HepG2 (cell line): ENCODE results near the gene RING1. TPM values are rescaled to one million over a fixed set of nuclear protein-coding genes. Genes with fewer than 3 reads are reported as not detected.

ENCODE experiments used
- FOXA1 ChIP-seq, 2 experiments: fragments of 450-650 bp in 1 of 2; sonication (generic) in 1 of 2; formaldehyde crosslinking in 1 of 2; IDR thresholded peaks; 2 replicates each; pipeline versions ENCODE4 v1.4.0 to v1.6.1; 2016 to 2020; ENCODE audit warnings: missing genetic modification reagents in 1 of 2
- FOXC1 ChIP-seq: sonication (generic); formaldehyde crosslinking; IDR thresholded peaks from 2 replicates; pipeline ENCODE4 v1.8.0; 2022; ENCODE audit warnings: mild to moderate bottlenecking, missing genetic modification reagents, borderline replicate concordance
- FOXO4 ChIP-seq: sonication (generic); formaldehyde crosslinking; conservative IDR thresholded peaks from 2 replicates; pipeline ENCODE4 v1.8.1; 2023; ENCODE audit warnings: missing genetic modification reagents
- KAT7 ChIP-seq: IDR thresholded peaks from 2 replicates; pipeline ENCODE4 v1.6.1; 2018; ENCODE audit warnings: borderline replicate concordance, missing compliant biosample characterization
- NFIB ChIP-seq: sonication (generic); formaldehyde crosslinking; IDR thresholded peaks from 2 replicates; pipeline ENCODE4 v1.9.0; 2021; ENCODE audit warnings: missing genetic modification reagents, mild to moderate bottlenecking, borderline replicate concordance
- RARA ChIP-seq: IDR thresholded peaks from 2 replicates; pipeline ENCODE4 v1.6.1; 2016; ENCODE audit warnings: missing genetic modification reagents, missing compliant biosample characterization
- U2AF1 ChIP-seq: fragments of 200-400 bp; formaldehyde crosslinking; optimal IDR thresholded peaks from 2 replicates; pipeline ENCODE3; 2017; ENCODE audit warnings: mild to moderate bottlenecking, low read depth, low read length
- ZBTB8A ChIP-seq: sonication (generic); formaldehyde crosslinking; IDR thresholded peaks from 2 replicates; pipeline ENCODE4 v1.4.0; 2020; ENCODE audit warnings: mild to moderate bottlenecking, low read depth, missing genetic modification reagents, borderline replicate concordance
- ZNF124 ChIP-seq: sonication (generic); formaldehyde crosslinking; IDR thresholded peaks from 2 replicates; pipeline ENCODE4 v1.4.0; 2020; ENCODE audit warnings: missing genetic modification reagents
- ZNF354B ChIP-seq: sonication (generic); formaldehyde crosslinking; IDR thresholded peaks from 2 replicates; pipeline ENCODE4 v1.8.0; 2022; ENCODE audit warnings: mild to moderate bottlenecking, missing genetic modification reagents
- ZNF549 ChIP-seq: sonication (generic); formaldehyde crosslinking; IDR thresholded peaks from 2 replicates; pipeline ENCODE4 v1.5.0; 2020; ENCODE audit warnings: missing genetic modification reagents
- ZNF615 ChIP-seq: sonication (generic); formaldehyde crosslinking; IDR thresholded peaks from 2 replicates; pipeline ENCODE4 v1.5.0; 2020; ENCODE audit warnings: mild to moderate bottlenecking, missing genetic modification reagents, borderline replicate concordance
- ZNF781 ChIP-seq: sonication (generic); formaldehyde crosslinking; IDR thresholded peaks from 2 replicates; pipeline ENCODE4 v1.5.1; 2020; ENCODE audit warnings: borderline replicate concordance, mild to moderate bottlenecking, missing genetic modification reagents; ENCODE audit errors: not compliant biosample characterization
- polyA plus RNA-seq, 8 experiments: library from polyadenylated mRNA; depleted of rRNA in 3 of 8; stranded (reverse) in 7 of 8; unstranded in 1 of 8; fragments of >200 nt; fragmentation: Illumina TruSeq in 4 of 8; extraction: Trizol in 4 of 8; gene quantifications; 2 replicates each; pipeline versions ENCODE4 v1.2.1 to v1.2.3, GENCODE V29; 2011 to 2016; ENCODE audit warnings: low read depth in 4 of 8, missing spikeins in 1 of 8, mixed read lengths in 1 of 8; ENCODE audit not compliant: insufficient read depth in 1 of 8
- total RNA-seq, 5 experiments: library from RNA; depleted of rRNA; stranded (reverse); fragments of >200 nt; fragmentation: Illumina TruSeq; extraction: Trizol; gene quantifications; 2 replicates each; pipeline ENCODE4 v1.2.3, GENCODE V29; 2016; ENCODE audit warnings: low read depth in 1 of 5
- TF ChIP-seq, protein P1 (sequence below): sonication (generic); formaldehyde crosslinking; IDR thresholded peaks from 2 replicates; pipeline ENCODE4 v1.5.0; 2020; ENCODE audit warnings: missing genetic modification reagents
- TF ChIP-seq, protein P2 (sequence below): sonication (generic); formaldehyde crosslinking; IDR thresholded peaks from 2 replicates; pipeline ENCODE4 v1.4.0; 2020; ENCODE audit warnings: missing genetic modification reagents
- TF ChIP-seq, protein P3 (sequence below): sonication (generic); formaldehyde crosslinking; conservative IDR thresholded peaks from 2 replicates; pipeline ENCODE4 v1.4.0; 2020; ENCODE audit warnings: missing genetic modification reagents
- TF ChIP-seq, protein P4 (sequence below): fragments of 450-650 bp; IDR thresholded peaks from 2 replicates; pipeline ENCODE4 v1.6.1; 2017; ENCODE audit warnings: mild to moderate bottlenecking

The RING1 gene
- total and polyA plus RNA-seq, 2 of the 13 experiments (the other 11 are each of a cell fraction or from before 2014, with no cell fraction given), result 23.9 to 33.6 TPM

GRCh38 chr6:33249732-33250630, 41.7 kb downstream of the RING1 start (continued):
- no peak for TF ChIP-seq FOXO4 (CRISPR knock-in tag)
- no peak for TF ChIP-seq ZBTB8A (CRISPR knock-in tag)
- no peak for TF ChIP-seq ZNF549
- no peak for TF ChIP-seq U2AF1
- TF ChIP-seq, protein P1, sequence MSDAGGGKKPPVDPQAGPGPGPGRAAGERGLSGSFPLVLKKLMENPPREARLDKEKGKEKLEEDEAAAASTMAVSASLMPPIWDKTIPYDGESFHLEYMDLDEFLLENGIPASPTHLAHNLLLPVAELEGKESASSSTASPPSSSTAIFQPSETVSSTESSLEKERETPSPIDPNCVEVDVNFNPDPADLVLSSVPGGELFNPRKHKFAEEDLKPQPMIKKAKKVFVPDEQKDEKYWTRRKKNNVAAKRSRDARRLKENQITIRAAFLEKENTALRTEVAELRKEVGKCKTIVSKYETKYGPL (CRISPR knock-in tag), result no peak
- TF ChIP-seq, protein P2, sequence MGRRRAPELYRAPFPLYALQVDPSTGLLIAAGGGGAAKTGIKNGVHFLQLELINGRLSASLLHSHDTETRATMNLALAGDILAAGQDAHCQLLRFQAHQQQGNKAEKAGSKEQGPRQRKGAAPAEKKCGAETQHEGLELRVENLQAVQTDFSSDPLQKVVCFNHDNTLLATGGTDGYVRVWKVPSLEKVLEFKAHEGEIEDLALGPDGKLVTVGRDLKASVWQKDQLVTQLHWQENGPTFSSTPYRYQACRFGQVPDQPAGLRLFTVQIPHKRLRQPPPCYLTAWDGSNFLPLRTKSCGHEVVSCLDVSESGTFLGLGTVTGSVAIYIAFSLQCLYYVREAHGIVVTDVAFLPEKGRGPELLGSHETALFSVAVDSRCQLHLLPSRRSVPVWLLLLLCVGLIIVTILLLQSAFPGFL (CRISPR knock-in tag), result peak; percentile 62; the same call in 1 of the 2 replicates
- TF ChIP-seq KAT7 (CRISPR knock-in tag), result no peak
- TF ChIP-seq, protein P3, sequence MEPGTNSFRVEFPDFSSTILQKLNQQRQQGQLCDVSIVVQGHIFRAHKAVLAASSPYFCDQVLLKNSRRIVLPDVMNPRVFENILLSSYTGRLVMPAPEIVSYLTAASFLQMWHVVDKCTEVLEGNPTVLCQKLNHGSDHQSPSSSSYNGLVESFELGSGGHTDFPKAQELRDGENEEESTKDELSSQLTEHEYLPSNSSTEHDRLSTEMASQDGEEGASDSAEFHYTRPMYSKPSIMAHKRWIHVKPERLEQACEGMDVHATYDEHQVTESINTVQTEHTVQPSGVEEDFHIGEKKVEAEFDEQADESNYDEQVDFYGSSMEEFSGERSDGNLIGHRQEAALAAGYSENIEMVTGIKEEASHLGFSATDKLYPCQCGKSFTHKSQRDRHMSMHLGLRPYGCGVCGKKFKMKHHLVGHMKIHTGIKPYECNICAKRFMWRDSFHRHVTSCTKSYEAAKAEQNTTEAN (CRISPR knock-in tag), result no peak
- 0 out of 2 replicates have a peak, but pooled peaks have one; percentile 11 for TF ChIP-seq NFIB
- TF ChIP-seq RARA (CRISPR knock-in tag), result no peak
- TF ChIP-seq ZNF615 (CRISPR knock-in tag), result no peak
- TF ChIP-seq ZNF124 (CRISPR knock-in tag), result no peak
- TF ChIP-seq FOXA1 (IDR thresholded peaks at IDR 0.05), result no peak
- no peak for TF ChIP-seq FOXA1 (CRISPR knock-in tag; IDR thresholded peaks at IDR 0.05)
- TF ChIP-seq FOXC1 (CRISPR knock-in tag), result no peak
- TF ChIP-seq, protein P4, sequence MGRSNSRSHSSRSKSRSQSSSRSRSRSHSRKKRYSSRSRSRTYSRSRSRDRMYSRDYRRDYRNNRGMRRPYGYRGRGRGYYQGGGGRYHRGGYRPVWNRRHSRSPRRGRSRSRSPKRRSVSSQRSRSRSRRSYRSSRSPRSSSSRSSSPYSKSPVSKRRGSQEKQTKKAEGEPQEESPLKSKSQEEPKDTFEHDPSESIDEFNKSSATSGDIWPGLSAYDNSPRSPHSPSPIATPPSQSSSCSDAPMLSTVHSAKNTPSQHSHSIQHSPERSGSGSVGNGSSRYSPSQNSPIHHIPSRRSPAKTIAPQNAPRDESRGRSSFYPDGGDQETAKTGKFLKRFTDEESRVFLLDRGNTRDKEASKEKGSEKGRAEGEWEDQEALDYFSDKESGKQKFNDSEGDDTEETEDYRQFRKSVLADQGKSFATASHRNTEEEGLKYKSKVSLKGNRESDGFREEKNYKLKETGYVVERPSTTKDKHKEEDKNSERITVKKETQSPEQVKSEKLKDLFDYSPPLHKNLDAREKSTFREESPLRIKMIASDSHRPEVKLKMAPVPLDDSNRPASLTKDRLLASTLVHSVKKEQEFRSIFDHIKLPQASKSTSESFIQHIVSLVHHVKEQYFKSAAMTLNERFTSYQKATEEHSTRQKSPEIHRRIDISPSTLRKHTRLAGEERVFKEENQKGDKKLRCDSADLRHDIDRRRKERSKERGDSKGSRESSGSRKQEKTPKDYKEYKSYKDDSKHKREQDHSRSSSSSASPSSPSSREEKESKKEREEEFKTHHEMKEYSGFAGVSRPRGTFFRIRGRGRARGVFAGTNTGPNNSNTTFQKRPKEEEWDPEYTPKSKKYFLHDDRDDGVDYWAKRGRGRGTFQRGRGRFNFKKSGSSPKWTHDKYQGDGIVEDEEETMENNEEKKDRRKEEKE, result no peak
- TF ChIP-seq ZNF781, result no peak
- no peak for TF ChIP-seq ZNF354B
